Epithelial cell of prostate (primary cell): Measurements from ENCODE around the gene GFOD1.
A peak's percentile ranks its signal among the peaks of the same experiment; 100 is the strongest.

Source experiments
- DNase-seq: peaks from one replicate; pipeline ENCODE4 v3.0.0-alpha.2; 2011; ENCODE audit warnings: low read depth, low spot score
- H3K27ac ChIP-seq: fragments of 450-650 bp; 2 replicates; pipeline ENCODE4 v1.5.1; 2017; ENCODE audit warnings: mild to moderate bottlenecking

Gene GFOD1

GRCh38 chr6:13487122-13488014 is at the start of gene GFOD1:
Gene GFOD1 (minus strand): TSS chr6:13487600. CDS start chr6:13486890, 710 bp downstream.
- peak within 1 kb of the TSS; percentile 80 for H3K27ac ChIP-seq
- no peak for DNase-seq

GRCh38 chr6:13536796-13537526 is 49.6 kb upstream of the GFOD1 start:
- no peak for DNase-seq
- no peak overlapping the region for H3K27ac ChIP-seq

- no peak for DNase-seq
Observed at GRCh38 chr6:13535306-13535705, 47.9 kb upstream of the GFOD1 start.

GRCh38 chr6:13534536-13534935 is 47.1 kb upstream of the GFOD1 start:
- H3K27ac ChIP-seq: no peak overlapping the region
- DNase-seq: no peak

More at GRCh38 chr6:13535306-13535705, 47.9 kb upstream of the GFOD1 start:
- no peak overlapping the region for H3K27ac ChIP-seq

- no peak for DNase-seq
- H3K27ac ChIP-seq: no peak overlapping the region
Observed at GRCh38 chr6:13531956-13532355, 44.6 kb upstream of the GFOD1 start.

GRCh38 chr6:13528777-13529343 is 41.5 kb upstream of the GFOD1 start:
- no peak for DNase-seq
- no peak overlapping the region for H3K27ac ChIP-seq

- no peak overlapping the region for H3K27ac ChIP-seq
- no peak for DNase-seq
Observed at GRCh38 chr6:13528232-13528631, 40.8 kb upstream of the GFOD1 start.

- H3K27ac ChIP-seq: no peak overlapping the region
- DNase-seq: no peak
Observed at GRCh38 chr6:13527671-13528056, 40.3 kb upstream of the GFOD1 start.

- H3K27ac ChIP-seq: peak overlapping the region; percentile 27
- DNase-seq: peak; percentile 12
Observed at GRCh38 chr6:13526727-13527670, 39.6 kb upstream of the GFOD1 start.

- no peak for DNase-seq
- H3K27ac ChIP-seq: no peak overlapping the region
Observed at GRCh38 chr6:13526357-13526726, 38.9 kb upstream of the GFOD1 start.

GRCh38 chr6:13524801-13525508 is 37.6 kb upstream of the GFOD1 start:
- DNase-seq: no peak
- no peak overlapping the region for H3K27ac ChIP-seq

GRCh38 chr6:13523826-13524622 is 36.6 kb upstream of the GFOD1 start:
- DNase-seq: no peak
- no peak overlapping the region for H3K27ac ChIP-seq

GRCh38 chr6:13522656-13523055 is 35.3 kb upstream of the GFOD1 start:
- peak; percentile 10 for DNase-seq
- peak overlapping the region; percentile 12 for H3K27ac ChIP-seq

- DNase-seq: no peak
Observed at GRCh38 chr6:13519839-13520238, 32.4 kb upstream of the GFOD1 start.

GRCh38 chr6:13517116-13517515 is 29.7 kb upstream of the GFOD1 start:
- no peak overlapping the region for H3K27ac ChIP-seq
- no peak for DNase-seq

More at GRCh38 chr6:13519839-13520238, 32.4 kb upstream of the GFOD1 start:
- no peak overlapping the region for H3K27ac ChIP-seq

GRCh38 chr6:13515912-13516311 is 28.5 kb upstream of the GFOD1 start:
- no peak for DNase-seq
- H3K27ac ChIP-seq: no peak overlapping the region

- H3K27ac ChIP-seq: no peak overlapping the region
- no peak for DNase-seq
Observed at GRCh38 chr6:13513626-13514502, 26.5 kb upstream of the GFOD1 start.

GRCh38 chr6:13512900-13513299 is 25.5 kb upstream of the GFOD1 start:
- H3K27ac ChIP-seq: no peak overlapping the region
- DNase-seq: no peak
